ENCODE data around the gene PRSS22.
A peak's percentile ranks its signal among the peaks of the same experiment; 100 is the strongest.

PRSS22 gene

DNA sequence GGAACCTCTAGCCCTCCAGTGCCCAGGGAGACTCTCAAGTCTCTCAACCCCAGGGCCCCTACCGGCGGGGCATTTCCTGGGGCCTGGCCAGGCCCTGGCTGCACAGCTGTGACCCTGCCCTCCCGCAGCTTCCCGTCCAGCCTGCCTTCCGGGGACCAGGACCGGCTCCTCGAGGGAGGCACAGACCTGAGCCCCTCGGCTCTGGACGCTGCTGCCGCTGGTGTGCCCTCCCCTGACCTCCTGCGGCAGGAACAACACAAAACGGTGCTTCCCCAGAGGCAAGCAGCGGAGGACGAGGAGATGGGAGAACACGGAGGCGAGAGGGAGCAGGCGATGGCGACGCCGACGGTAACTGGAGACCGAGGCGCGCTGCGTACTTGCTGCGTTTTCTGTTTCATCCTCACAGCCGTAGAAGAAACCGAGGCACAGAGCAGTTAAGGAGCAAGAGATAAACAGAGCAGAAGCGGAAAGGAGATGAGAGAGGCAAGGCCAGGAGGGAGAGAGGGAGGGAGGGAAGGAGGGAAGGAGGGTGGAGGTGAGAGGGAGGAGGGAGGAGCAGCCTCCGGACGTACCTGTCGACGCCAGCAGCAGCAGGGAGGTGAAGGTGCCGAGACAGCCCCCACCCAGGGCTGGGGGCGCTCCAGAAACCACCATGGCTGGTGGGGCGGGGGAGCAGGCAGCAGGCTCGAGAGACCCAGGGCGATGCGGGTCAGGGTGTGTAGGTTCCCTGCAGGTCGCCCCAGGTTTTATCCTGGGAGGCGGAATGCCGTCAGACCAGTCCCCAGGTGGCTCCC, at the start of gene PRSS22:
Gene PRSS22, minus strand, starts transcription at position 720 of the 794 bp plus-strand sequence. Its CDS starts 66 bp downstream, at position 654.
- no peak for DNase-seq

DNA sequence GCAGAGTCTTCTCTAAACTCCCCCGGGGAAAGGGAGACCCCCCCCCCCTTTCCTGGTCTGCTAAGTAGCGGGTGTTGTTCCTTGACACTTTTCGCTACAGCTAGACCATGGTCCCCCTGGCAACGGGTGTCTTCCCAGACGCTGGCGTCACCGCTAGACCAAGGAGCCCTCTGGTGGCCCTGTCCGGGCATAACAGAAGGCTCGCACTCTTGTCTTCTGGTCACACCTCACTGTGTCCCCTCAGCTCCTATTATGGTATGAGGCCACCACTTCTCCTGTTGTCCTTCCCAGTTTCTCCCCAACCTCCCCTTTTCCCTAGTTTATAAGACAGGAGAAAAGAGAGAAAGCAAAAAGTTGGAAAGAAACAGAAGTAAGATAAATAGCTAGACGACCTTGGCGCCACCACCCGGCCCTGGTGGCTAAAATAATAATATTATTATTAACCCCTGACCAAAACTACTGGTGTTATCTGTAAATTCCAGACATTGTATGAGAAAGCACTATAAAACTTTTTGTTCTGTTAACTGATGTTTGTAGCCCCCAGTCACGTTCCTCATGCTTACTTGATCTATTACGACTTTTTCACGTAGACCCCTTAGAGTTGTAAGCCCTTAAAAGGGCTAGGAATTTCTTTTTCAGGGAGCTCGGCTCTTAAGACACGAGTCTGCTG, 49.2 kb upstream of the PRSS22 start:
- DNase-seq, result peak in 1 of 2 experiments; percentile 52

DNA sequence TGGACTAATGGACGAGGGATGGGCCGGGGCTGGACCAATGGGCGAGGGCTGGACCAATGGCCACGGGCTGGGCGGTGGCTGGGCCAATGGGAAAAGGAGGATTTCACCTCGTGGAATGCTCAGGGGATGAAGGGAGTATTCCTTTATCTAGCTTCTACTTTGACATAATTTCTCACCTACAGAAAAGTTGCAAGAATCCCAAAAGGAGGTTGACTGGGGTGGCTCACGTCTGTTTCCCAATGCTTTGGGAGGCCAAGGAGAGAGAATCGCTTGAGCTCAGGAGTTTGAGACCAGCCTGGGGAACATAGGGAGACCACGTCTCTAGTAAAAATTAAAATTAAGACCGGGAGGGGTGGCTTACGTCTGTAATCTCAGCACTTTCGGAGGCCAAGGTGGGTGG, 48.0 kb upstream of the PRSS22 start:
- DNase-seq, result no peak

DNA sequence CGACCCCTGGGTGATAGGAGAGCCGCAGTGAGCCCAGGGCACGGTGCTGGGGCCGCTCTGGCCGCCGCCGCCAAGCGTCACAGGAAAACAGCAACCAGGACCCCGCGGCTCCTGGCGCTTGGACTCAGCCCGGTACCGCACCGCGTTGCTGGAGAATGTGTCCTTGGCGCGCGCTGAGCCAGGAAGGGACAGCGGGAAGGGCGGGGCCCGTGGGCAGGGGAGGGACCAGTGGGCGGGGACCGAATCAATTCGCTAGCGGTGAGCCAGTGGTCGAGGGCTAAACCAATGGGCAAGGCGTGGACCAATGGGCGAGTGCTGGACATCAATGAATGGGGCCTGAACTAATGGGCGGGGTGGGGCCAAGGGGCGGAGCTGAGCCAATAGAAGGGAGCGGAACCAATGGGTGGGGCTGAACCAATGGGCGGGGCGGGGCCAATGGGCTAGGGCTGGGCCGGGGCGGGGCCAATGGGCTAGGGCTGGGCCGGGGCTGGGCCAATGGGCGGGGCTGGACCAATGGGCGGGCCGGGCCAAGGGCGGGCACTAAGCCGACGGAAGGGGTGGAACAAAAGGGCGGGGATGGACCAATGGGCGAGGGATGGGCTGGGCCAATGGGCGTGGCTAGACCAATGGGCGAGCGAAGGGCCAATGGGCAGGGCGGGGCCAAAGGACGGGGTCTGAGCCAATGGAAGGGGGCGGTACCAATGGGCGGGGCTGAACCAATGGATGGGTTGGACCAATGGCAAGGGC, 47.4 kb upstream of the PRSS22 start:
- DNase-seq, result peak; percentile 97 to 99

- no peak for DNase-seq
Observed at GRCh38 chr16:2904922-2905240, 46.9 kb upstream of the PRSS22 start.

GRCh38 chr16:2904100-2904921, 46.3 kb upstream of the PRSS22 start:
- DNase-seq, result peak; percentile 62 to 81

- DNase-seq, result no peak
Observed at GRCh38 chr16:2902337-2903130, 44.6 kb upstream of the PRSS22 start.

DNA sequence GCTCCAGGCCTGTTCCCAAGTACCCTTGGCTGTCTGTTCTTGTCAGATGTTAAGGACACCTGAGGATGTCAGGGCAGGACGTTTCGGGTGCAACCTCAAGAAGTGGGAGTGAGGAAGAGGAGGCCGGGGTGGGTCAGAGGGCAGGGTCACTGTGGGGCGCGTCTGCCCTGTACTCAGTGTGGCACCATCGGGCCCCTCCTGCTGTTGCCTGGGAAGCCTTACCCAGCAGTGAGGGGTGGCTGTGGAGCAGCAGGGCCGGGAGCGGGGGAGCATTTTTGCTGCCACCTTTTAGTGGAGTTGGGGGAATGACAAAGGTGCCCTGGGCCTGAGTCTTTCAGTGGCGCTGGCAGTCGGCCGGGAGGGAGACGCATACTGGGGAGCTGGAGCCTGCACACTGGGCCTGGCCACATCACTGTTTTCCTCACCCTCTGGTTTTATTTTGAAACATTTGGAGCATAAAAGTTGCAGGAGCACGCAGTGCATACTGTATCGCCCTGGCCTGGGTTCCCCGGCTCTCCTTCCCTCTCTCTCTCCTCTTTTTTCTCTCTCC, 42.6 kb upstream of the PRSS22 start:
- no peak for DNase-seq

GRCh38 chr16:2899564-2900072, 41.6 kb upstream of the PRSS22 start:
- DNase-seq, result no peak

DNA sequence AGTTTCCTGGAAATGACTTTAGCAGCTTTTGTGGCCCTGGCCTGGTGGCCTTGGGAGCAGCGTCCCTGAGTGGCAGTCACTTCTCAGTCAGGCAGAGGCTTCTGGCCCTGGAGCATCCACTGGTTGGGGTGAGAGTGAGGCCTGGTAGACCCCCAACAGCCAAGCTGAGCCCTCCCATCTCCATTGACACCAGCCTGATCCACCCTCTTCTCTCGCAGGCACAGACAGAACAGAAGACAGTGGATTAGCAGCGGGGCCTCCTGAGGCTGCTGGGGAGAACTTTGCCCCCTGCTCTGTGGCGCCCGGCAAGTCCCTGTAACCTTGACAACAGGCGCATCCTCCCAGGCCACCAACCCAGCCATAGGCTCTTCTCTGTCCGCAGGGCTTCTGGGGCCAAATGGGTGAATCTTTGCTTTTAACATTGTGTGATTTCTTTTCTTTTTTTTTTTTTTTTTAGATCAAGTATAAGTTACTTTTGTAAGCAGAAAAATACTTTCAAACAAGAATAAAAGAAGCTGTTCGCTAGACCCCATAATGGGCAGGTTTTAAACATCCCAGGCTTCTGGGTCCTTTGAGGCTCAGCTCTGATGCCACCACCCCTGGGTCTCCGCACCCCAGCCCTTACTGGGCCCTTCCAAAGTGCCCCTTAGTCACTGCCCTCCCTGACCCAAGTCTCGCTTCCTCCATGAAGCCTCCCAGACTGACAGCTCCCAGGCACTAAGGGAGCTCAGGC, 41.0 kb upstream of the PRSS22 start:
- no peak for DNase-seq

DNA sequence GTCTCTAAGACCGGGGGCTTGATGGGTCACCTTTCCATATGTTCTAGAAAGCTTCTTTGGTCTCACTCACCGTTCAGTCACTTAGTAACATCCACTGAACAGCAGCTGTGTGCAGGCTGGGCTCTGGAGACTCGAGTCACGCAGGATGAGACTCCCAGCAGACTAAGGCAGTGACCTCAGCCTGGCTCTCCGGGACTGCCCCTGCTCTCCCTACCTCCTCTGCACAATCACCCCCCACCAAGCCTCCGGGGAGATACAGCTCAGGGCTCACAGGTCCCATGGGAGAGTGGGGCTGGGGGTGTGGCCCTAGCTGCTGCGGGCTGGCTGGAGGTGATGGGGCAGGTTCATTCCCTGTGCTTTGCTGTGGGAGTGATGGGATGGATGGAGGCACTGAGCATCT, 39.1 kb upstream of the PRSS22 start:
- DNase-seq, result no peak

- DNase-seq, result no peak
Observed at GRCh38 chr16:2896480-2897010, 38.6 kb upstream of the PRSS22 start.

GRCh38 chr16:2895813-2896212, 37.8 kb upstream of the PRSS22 start:
- no peak for DNase-seq

DNA sequence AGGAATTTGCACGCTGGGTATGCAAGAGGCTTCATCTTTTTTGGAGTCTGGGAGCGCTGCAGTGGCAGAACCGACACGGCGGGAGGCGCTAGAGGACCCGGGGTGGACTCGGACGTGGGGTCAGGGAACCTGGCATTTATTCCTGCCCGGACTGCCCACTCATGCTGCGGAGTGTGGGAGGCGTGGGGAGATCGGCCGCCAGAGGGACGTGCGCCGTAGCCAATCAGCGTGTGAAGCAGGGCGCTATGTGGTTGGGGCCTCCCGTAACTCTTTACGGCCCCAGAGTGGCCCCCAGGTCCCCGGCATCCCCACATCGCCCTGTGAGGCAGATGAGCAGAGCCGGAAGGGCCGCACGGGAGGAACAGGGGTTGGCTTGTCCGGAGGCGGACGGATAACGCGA, 36.3 kb upstream of the PRSS22 start:
- DNase-seq, result no peak

GRCh38 chr16:2884041-2884451, 26.1 kb upstream of the PRSS22 start:
- DNase-seq, result no peak

DNA sequence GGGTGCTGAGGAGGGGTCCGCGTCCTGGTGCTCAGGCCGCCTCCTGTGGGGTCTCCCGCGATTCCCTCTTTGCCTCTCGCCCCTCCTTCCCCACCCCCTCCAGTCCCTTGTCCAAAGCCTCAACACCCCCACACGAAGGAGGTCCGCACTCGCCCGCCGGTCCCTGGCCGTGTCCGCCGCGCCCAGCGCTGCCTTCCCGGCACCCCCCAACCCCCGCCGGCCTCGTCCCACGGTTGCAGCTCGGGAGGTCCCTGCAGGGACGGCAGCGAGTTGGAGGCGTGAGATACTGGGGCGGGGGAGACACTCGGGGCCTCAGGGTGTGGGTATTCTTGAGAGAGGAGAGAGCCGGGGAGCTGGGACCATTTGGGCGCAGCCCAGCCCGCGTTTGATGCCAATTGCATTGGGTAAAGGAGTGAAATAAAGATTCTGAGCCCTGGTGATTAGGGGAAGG, 25.5 kb upstream of the PRSS22 start:
- no peak for DNase-seq

- DNase-seq, result peak; percentile 92 to 96
Observed at GRCh38 chr16:2882650-2883457, 24.9 kb upstream of the PRSS22 start, which contains the start of gene FLYWCH2. Gene FLYWCH2 (plus strand): TSS chr16:2883215. CDS start chr16:2896450, 13,235 bp downstream.

GRCh38 chr16:2881783-2882649, 24.0 kb upstream of the PRSS22 start:
- no peak for DNase-seq
